Right lobe of liver (tissue), 6 donors: ENCODE data around the gene RAET1E. TPM values are rescaled to one million over a fixed set of nuclear protein-coding genes. Genes with fewer than 3 reads are reported as not detected.

Experiments used
- ATAC-seq, 4 donors: fragments of 200-7000 bp; cut with Tn5 transposase; one replicate each; pipeline ENCODE4 v1.9.1; 2020; ENCODE audit warnings: mild to moderate bottlenecking in 4 of 4, moderate library complexity in 4 of 4
- DNase-seq, 3 donors: peaks; one replicate each; pipeline ENCODE4 v3.0.0-alpha.2; 2020
- H3K27ac ChIP-seq, 3 donors: fragments of 200-600 bp; one replicate each; pipeline ENCODE4 v1.8.0; 2022
- H3K27me3 ChIP-seq, 2 donors: fragments of 200-600 bp; one replicate each; pipeline ENCODE4 v1.8.0; 2022
- H3K36me3 ChIP-seq, 4 donors: fragments of 200-600 bp; sonication (generic) in 1 of 4; one replicate each; pipeline versions ENCODE4 v1.5.1 to v1.8.0; 2017 to 2022; ENCODE audit warnings: control low read depth in 1 of 4
- H3K4me1 ChIP-seq, 4 donors: fragments of 200-600 bp; sonication (generic) in 1 of 4; one replicate each; pipeline versions ENCODE4 v1.5.1 to v1.8.0; 2017 to 2022; ENCODE audit warnings: control low read depth in 1 of 4
- H3K4me3 ChIP-seq, 3 donors: fragments of 200-600 bp; one replicate each; pipeline ENCODE4 v1.8.0; 2022
- H3K9me3 ChIP-seq, 4 donors: fragments of 200-600 bp; sonication (generic) in 1 of 4; one replicate each; pipeline versions ENCODE4 v1.5.1 to v1.8.0; 2017 to 2022; ENCODE audit warnings: control low read depth in 1 of 4
- CTCF ChIP-seq, 4 donors: fragments of 200-600 bp in 3 of 4; fragments of 450-650 bp in 1 of 4; IDR thresholded peaks; one replicate each; pipeline versions ENCODE4 v1.5.1 to v1.8.0; 2016 to 2022; ENCODE audit warnings: antibody characterized with exemption in 4 of 4, mild to moderate bottlenecking in 2 of 4
- POLR2A ChIP-seq: fragments of 450-650 bp; IDR thresholded peaks from one replicate; pipeline ENCODE4 v1.6.1; 2017; ENCODE audit warnings: antibody characterized with exemption, mild to moderate bottlenecking
- WGBS: methylation state at CpG from one replicate; pipeline ENCODE4 v1.1.6; 2018; ENCODE audit warnings: low coverage, low lambda C conversion rate; ENCODE audit not compliant: insufficient coverage; ENCODE audit errors: missing lambda C conversion rate; 5-methylcytosine and 5-hydroxymethylcytosine counted together
- intact Hi-C, 2 donors: fragments of 100-400 bp; cut with DNase I; formaldehyde crosslinking; loops; one replicate each; pipeline versions ENCODE4 v1.11.2 to v1.14.1; 2022
- total RNA-seq, 6 experiments: library from RNA; depleted of rRNA in 2 of 6; stranded (reverse); fragments of >200 nt in 2 of 6; fragmentation: NEBNext Ultra II Directional in 3 of 6; extraction: Animal tissue kit (Norgen Biotek cat#: 25700) in 3 of 6; gene quantifications; one replicate each; pipeline versions ENCODE4 v1.1.0 to v1.2.4, GENCODE V29; 2016 to 2023
- donor health status: DM: no; HTN: yes; CAD: no.
- donor health status: DM: no; HTN: no; CAD: no.
- donor health status: DM: no; HTN: no; CAD: no.
- donor health status: DM: no; HTN: yes; CAD: no.
- donor health status: DM: no; HTN: yes; CAD: no.

RAET1E gene
- total RNA-seq, 6 experiments from 2014 or later, result not detected

DNA sequence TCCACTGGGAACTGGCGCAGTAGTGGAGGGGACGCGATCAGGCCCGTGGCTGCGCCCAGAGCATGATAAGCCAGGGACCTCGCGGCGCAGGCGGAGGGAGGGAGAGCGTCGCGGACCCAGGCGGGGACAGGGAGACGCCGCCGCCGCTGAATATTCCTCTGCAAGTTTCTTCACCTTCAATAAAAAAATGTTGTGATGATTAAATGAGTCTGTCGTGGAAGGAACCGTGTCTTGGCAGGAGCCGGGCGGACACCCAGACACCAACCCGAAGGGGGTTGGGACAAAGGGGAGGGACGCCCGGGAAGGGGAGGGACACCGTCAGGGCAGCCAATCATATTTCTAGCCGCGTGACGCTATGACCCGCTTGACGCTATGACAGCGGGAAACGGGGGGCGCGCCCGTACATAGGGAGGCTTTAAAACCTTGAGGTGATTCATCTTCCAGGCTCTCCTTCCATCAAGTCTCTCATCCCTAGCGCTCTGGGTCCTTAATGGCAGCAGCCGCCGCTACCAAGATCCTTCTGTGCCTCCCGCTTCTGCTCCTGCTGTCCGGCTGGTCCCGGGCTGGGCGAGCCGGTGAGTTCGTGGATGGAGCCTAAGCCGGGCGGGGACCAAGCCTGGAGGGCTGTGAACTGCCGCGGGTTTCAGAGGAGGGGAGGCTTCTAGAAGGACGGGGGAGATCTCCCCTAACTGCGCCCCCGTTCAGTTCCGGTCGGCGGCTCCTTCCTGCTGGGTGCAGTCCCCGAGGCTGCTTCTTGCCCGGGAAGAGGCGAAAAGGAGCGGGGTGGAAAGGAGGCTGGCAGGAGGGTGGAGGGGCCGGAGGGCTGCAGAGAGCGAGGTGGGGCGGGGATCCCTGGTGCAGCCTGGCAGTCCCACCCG, 43.9 kb upstream of the RAET1E start, which contains the start of gene ULBP2:
Gene ULBP2 (plus strand): TSS at position 432 of the 878 bp plus-strand sequence. CDS start 59 bp downstream, at position 491.
- H3K27ac ChIP-seq, result no peak within 1 kb of the TSS

GRCh38 chr6:149940672-149940982, 42.7 kb upstream of the RAET1E start:
- no peaks in the 10 kb centered on the region for H3K36me3 ChIP-seq
- WGBS, result 24% methylated on average over 6 of the region's 6 CpGs
- no peak overlapping the region for H3K4me3 ChIP-seq
- ATAC-seq (no peak), DNase-seq (no peak)
- intact Hi-C loops, result no loop called here
- no peak overlapping the region for H3K27ac ChIP-seq
- TF ChIP-seq CTCF (IDR thresholded peaks at IDR 0.05), result no peak
- no peak for TF ChIP-seq POLR2A
- no peaks in the 10 kb centered on the region for H3K9me3 ChIP-seq
- H3K4me1 ChIP-seq, result peaks cover 0 to 16% (median 4%) of the 10 kb centered on the region in 4 donors
- H3K27me3 ChIP-seq, result peaks cover 5 to 49% of the 10 kb centered on the region in 2 donors

More for the DNA sequence above, 43.9 kb upstream of the RAET1E start, which contains the start of gene ULBP2:
- peak; percentile 80 to 86 (median 84) for DNase-seq
- WGBS, result 3% methylated on average over 47 of the region's 62 CpGs
- peak; percentile 90 to 93 (median 92) for ATAC-seq
- peaks cover 5 to 41% of the 10 kb centered on the region in 2 donors for H3K27me3 ChIP-seq
- intact Hi-C loops, result no loop called here
- H3K4me1 ChIP-seq, result peaks cover 0 to 16% (median 4%) of the 10 kb centered on the region in 4 donors
- H3K36me3 ChIP-seq, result no peaks in the 10 kb centered on the region
- peak within 1 kb of the TSS; percentile 48 to 60 (median 52) for H3K4me3 ChIP-seq
- no peaks in the 10 kb centered on the region for H3K9me3 ChIP-seq
- TF ChIP-seq CTCF (IDR thresholded peaks at IDR 0.05) (no peak), POLR2A (peak; percentile 32)

DNA sequence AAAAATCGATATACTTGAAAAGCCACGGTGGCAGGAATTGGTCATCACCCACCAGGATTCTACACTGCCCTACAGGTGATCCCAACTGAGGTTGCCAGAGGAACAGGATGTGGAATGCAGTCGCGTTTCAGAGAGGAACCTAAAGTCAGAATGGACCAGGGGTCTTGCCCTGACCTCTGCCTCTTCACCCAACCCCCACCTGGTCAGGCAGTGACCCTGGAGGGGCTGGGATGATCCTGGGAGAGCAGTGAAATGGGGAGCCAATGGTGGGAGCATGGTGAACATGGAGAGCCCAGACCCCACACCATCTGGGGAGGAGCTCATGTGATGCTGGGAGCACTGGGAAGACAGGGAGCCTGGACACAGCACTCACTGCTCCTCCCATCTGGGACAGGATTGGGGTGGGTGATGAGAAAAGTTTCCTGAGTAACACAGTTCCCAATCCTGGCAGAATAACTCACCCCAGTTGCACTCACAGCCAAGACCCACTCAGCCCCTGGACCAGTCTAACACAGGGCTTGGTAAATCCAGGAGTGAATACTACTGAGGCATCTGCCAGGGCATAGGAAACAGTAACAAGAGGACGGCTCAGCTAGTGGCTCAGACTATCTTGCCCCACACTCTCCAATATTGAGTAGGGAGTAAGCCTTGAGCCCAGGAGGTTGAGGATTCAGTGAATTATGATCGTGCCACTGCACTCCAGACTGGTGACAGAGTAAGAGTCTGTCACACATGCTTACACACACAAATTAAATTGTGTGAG, 42.2 kb upstream of the RAET1E start:
- no peak for ATAC-seq

DNA sequence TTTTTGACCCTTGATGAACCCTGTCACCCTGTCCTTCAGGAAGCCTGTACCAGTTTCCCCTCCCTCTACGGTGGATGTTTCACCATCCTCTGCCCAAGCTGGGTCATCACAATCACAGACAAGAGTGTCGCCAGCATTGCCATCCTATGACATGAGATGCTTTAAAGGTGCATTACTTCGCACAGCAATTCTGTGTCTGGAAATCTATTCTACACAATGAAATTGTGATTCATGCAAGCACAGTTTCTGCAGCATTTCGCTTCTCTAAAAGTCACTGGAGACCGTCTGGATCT, 41.4 kb upstream of the RAET1E start:
- H3K27me3 ChIP-seq, result peaks cover 7 to 49% of the 10 kb centered on the region in 2 donors
- intact Hi-C loops, result no loop called here
- no peak overlapping the region for H3K4me3 ChIP-seq

More for the DNA sequence above, 42.2 kb upstream of the RAET1E start:
- Histone ChIP-seq H3K36me3 (no peaks in the 10 kb centered on the region), H3K9me3 (no peaks in the 10 kb centered on the region), H3K4me3 (no peak overlapping the region), H3K4me1 (peaks cover 0 to 16% (median 4%) of the 10 kb centered on the region in 4 donors), H3K27me3 (peaks cover 5 to 49% of the 10 kb centered on the region in 2 donors), H3K27ac (no peak overlapping the region)
- intact Hi-C loops, result no loop called here
- DNase-seq, result no peak
- TF ChIP-seq POLR2A (no peak), CTCF (IDR thresholded peaks at IDR 0.05) (no peak)
- 19% methylated on average over 5 of the region's 6 CpGs for WGBS

More for the DNA sequence above, 41.4 kb upstream of the RAET1E start:
- Histone ChIP-seq H3K4me1 (peaks cover 0 to 16% (median 4%) of the 10 kb centered on the region in 4 donors), H3K9me3 (no peaks in the 10 kb centered on the region), H3K36me3 (no peaks in the 10 kb centered on the region), H3K27ac (no peak overlapping the region)
- WGBS, result 25% methylated on average over 5 of the region's 5 CpGs
- no peak for TF ChIP-seq CTCF (IDR thresholded peaks at IDR 0.05)
- no peak for TF ChIP-seq POLR2A
- ATAC-seq (no peak), DNase-seq (no peak)
